Parathyroid adenoma (tissue), 2 donors: ENCODE data around the gene ZNF275.
"Not testable (repeated sequence)": the region's sequence is repeated elsewhere in the genome, so short reads cannot be mapped to it uniquely, and the experiment has no call there.

Source experiments
- H2AFZ ChIP-seq: fragments of 300-600 bp; sonication (generic); one replicate; pipeline ENCODE4 v1.7.0; 2017; ENCODE audit warnings: antibody characterized with exemption, mild to moderate bottlenecking
- H3K27ac ChIP-seq: fragments of 300-600 bp; sonication (generic); one replicate; pipeline ENCODE4 v1.7.0; 2017
- H3K27me3 ChIP-seq: fragments of 300-600 bp; sonication (generic); one replicate; pipeline ENCODE4 v1.7.0; 2017; ENCODE audit warnings: low read length; ENCODE audit not compliant: control insufficient read depth, insufficient read depth
- H3K36me3 ChIP-seq: fragments of 300-600 bp; sonication (generic); one replicate; pipeline ENCODE4 v1.7.0; 2017; ENCODE audit warnings: low read length; ENCODE audit not compliant: control insufficient read depth, insufficient read depth
- H3K4me1 ChIP-seq: fragments of 300-600 bp; sonication (generic); one replicate; pipeline ENCODE4 v1.7.0; 2017; ENCODE audit warnings: control low read depth
- H3K4me2 ChIP-seq: fragments of 300-600 bp; sonication (generic); one replicate; pipeline ENCODE4 v1.7.0; 2017; ENCODE audit warnings: low read length
- H3K4me3 ChIP-seq: fragments of 300-600 bp; sonication (generic); one replicate; pipeline ENCODE4 v1.7.0; 2017; ENCODE audit warnings: low read depth, low read length
- H3K79me2 ChIP-seq: fragments of 300-600 bp; sonication (generic); one replicate; pipeline ENCODE4 v1.7.0; 2017; ENCODE audit warnings: control low read depth
- H3K9ac ChIP-seq: fragments of 300-600 bp; sonication (generic); one replicate; pipeline ENCODE4 v1.7.0; 2017; ENCODE audit warnings: mild to moderate bottlenecking
- H3K9me3 ChIP-seq: fragments of 300-600 bp; sonication (generic); one replicate; pipeline ENCODE4 v1.7.0; 2017; ENCODE audit warnings: low read length; ENCODE audit not compliant: control insufficient read depth
- TF ChIP-seq, protein P1 (sequence below): fragments of 300-600 bp; sonication (generic); IDR thresholded peaks from one replicate; pipeline ENCODE4 v1.7.0; 2017; ENCODE audit warnings: antibody characterized with exemption, mild to moderate bottlenecking
- donor health status: primary hyperparathyroidism.

The ZNF275 gene

DNA sequence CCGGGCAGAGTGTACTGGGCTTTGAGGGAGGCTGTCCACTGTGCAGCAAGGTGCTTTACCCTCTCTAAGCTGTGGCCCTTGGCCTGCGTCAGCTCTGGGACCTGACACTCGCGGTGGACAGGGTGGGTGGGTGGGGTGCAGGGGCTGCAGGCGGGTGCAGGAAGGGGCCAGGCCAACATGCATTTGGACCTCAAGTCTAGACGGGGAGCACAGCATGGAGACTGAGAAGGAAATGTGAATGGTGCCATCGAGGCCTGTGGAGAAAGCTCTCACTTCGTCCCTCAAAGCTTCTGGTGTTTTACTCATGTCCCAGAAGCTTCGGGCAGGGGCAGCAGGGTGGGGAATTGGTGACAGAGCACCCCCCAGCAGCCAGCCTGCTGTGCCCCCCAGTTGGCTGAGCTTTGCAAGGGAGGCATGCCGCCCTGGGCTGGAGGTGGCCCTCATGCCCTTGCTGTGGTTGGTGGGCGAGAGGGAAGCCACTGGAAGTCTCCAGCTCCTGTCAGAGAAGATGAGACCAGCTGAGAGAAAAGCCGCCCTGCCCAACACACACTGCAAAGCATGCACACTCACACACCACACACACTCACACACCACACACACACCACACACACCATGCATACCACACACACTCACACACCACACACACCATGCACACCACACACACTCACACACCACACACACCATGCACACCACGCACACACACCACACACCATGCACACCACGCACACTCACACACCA is 54.9 kb downstream of the ZNF275 start:
- H3K4me1 ChIP-seq = no peaks in the 10 kb centered on the region
- H3K79me2 ChIP-seq = no peaks in the 10 kb centered on the region
- no peak overlapping the region for H3K4me2 ChIP-seq
- no peaks in the 10 kb centered on the region for H3K9me3 ChIP-seq
- H3K36me3 ChIP-seq = no peaks in the 10 kb centered on the region
- no peak overlapping the region for H3K27ac ChIP-seq
- H3K9ac ChIP-seq = no peak overlapping the region
- no peak overlapping the region for H2AFZ ChIP-seq
- no peak overlapping the region for H3K4me3 ChIP-seq
- TF ChIP-seq, protein P1, sequence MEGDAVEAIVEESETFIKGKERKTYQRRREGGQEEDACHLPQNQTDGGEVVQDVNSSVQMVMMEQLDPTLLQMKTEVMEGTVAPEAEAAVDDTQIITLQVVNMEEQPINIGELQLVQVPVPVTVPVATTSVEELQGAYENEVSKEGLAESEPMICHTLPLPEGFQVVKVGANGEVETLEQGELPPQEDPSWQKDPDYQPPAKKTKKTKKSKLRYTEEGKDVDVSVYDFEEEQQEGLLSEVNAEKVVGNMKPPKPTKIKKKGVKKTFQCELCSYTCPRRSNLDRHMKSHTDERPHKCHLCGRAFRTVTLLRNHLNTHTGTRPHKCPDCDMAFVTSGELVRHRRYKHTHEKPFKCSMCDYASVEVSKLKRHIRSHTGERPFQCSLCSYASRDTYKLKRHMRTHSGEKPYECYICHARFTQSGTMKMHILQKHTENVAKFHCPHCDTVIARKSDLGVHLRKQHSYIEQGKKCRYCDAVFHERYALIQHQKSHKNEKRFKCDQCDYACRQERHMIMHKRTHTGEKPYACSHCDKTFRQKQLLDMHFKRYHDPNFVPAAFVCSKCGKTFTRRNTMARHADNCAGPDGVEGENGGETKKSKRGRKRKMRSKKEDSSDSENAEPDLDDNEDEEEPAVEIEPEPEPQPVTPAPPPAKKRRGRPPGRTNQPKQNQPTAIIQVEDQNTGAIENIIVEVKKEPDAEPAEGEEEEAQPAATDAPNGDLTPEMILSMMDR = no peak
- no peaks in the 10 kb centered on the region for H3K27me3 ChIP-seq

DNA sequence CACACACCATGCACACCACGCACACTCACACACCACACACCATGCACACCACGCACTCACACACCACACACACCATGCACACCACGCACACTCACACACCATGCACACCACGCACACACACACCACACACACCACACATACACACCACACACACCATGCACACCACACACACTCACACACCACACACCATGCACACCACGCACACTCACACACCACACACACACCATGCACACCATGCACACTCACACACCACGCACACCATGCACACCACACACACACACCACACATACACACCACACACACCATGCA is 55.5 kb downstream of the ZNF275 start:
- H3K4me1 ChIP-seq, H3K36me3 ChIP-seq, H3K4me2 ChIP-seq: not testable (repeated sequence)

DNA sequence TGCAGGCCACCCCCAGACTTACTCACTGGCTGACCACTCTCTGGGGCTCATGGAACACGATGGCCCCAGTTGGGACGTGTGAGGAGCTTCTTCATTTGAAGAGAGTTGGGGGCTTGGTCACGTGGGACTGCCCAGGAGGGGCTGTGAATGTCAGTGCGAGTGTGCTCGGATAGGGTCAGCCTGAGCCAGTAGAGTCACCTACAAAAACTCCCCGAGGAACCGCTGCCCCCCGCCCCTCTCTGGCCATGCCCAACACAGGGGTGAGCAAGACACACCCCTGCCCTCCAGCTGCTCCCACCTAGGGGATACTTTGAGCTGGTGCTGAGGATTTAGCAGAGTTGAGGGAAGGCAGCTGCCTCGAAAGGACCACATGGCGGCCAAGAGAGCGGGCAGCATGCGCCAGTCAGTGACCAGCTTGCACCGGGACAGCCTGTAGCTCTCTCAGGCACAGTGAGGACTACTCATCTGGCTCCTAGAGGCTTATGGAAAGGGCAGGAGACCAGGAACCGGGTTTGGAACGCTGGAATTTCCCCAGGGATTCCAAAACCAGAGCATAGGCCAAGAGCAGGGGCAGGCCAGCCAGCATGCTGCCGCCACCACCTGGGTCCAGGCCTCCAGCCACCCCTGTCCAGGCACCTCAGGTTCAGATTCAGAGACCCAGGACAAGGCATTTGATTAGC is 58.8 kb downstream of the ZNF275 start:
- Histone ChIP-seq H2AFZ (no peak overlapping the region), H3K9me3 (no peaks in the 10 kb centered on the region), H3K27ac (no peak overlapping the region), H3K9ac (no peak overlapping the region), H3K4me2 (no peak overlapping the region), H3K4me3 (no peak overlapping the region), H3K79me2 (no peaks in the 10 kb centered on the region), H3K27me3 (no peaks in the 10 kb centered on the region), H3K4me1 (no peaks in the 10 kb centered on the region), H3K36me3 (no peaks in the 10 kb centered on the region)
- TF ChIP-seq, protein P1 = no peak

More for the DNA sequence above, 55.5 kb downstream of the ZNF275 start:
- H3K4me3 ChIP-seq, H3K27me3 ChIP-seq, H3K27ac ChIP-seq, H3K9me3 ChIP-seq, H2AFZ ChIP-seq, H3K9ac ChIP-seq, H3K79me2 ChIP-seq: not testable (repeated sequence)

DNA sequence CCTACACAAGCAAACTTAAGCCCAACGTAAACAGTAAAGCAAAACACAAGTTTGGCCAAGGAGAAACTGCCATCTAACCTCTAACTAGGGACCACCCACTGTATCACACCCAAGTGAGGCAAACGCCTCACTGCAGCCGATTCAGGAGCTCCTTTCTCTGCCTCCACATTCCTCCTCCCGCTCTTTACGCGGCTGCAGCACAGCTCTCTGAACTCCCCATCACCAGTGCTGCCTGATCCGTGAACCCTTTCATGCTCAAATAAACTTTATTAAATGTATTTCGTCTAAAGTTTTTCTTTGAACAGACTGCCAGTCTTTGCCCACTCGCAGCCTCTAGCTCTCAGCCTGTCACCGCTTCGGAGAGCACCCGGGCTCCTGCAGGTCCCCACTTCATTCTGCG is 60.7 kb downstream of the ZNF275 start:
- H3K27ac ChIP-seq = no peak overlapping the region
- no peak overlapping the region for H2AFZ ChIP-seq
- no peaks in the 10 kb centered on the region for H3K79me2 ChIP-seq
- no peak overlapping the region for H3K4me3 ChIP-seq
- no peaks in the 10 kb centered on the region for H3K27me3 ChIP-seq
- H3K36me3 ChIP-seq = no peaks in the 10 kb centered on the region
- H3K9me3 ChIP-seq = no peaks in the 10 kb centered on the region
- TF ChIP-seq, protein P1 = no peak
- no peak overlapping the region for H3K9ac ChIP-seq
- H3K4me2 ChIP-seq = no peak overlapping the region
- H3K4me1 ChIP-seq = no peaks in the 10 kb centered on the region

DNA sequence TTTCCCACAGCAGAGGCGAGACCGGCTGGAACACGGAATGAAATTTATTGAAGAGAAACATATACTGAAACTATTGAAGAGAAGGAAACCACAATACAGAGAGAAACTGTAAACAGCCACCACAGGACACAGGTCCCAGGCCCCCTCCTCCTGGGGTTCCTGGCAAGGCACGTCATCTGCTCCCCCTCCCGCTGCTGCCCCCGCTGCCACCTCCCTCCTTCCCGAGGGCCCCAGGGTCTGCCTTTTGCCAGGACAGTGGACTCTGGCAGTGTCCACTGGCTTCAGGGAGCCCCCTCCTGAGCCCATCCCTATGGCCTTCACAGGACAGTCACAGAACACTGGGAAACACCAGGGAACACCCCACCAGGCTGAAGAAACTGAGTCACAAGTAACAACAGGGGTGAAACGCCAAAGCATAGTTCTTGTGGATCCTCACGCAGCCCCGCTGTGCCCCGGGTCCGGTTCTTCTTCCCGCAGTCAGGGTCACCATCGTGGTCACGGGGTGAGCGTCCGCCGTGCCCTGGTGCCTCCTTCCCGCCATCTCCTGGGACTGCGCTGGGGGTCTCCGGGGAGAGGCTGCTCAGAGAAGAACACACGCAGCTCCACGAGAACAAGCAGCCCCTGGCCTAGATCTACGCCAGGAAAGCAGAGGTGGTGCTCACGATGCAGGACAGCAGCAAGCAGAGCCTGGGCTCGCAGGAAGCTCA is 61.8 kb downstream of the ZNF275 start:
- TF ChIP-seq, protein P1 = no peak
- H3K27me3 ChIP-seq = no peaks in the 10 kb centered on the region

More for the DNA sequence above, 61.8 kb downstream of the ZNF275 start:
- Histone ChIP-seq H3K79me2 (no peaks in the 10 kb centered on the region), H3K9me3 (no peaks in the 10 kb centered on the region), H3K4me1 (no peaks in the 10 kb centered on the region), H3K4me3 (no peak overlapping the region), H3K4me2 (no peak overlapping the region), H3K36me3 (no peaks in the 10 kb centered on the region), H3K9ac (no peak overlapping the region), H2AFZ (no peak overlapping the region), H3K27ac (no peak overlapping the region)
